Measurements from ENCODE around the gene ELP2. TPM values are rescaled to one million over a fixed set of nuclear protein-coding genes. Genes with fewer than 3 reads are reported as not detected.

The ELP2 gene
- polyA plus RNA-seq, 2 donors, result 22.7 to 40.3 TPM

Other genes starting within 250 kb of the ELP2 start
- gene RPRD1A, start 62.3 kb upstream of the ELP2 start, polyA plus RNA-seq, result 10 to 100 TPM; 14.8 to 15.0 TPM
- 10 to 100 TPM in 1 of 2 donors, 1 to 10 TPM in 1; 2.8 to 11.9 TPM for gene SLC39A6, start 559 bp upstream of the ELP2 start, polyA plus RNA-seq
- 1 to 10 TPM; 1.2 to 4.2 TPM for gene MOCOS, start 57.6 kb downstream of the ELP2 start, polyA plus RNA-seq
- 10 to 100 TPM in 1 of 2 donors, 1 to 10 TPM in 1; 3.7 to 11.1 TPM for gene FHOD3, start 167.8 kb downstream of the ELP2 start, polyA plus RNA-seq

Data from esophagus (tissue), 2 donors.